Cardiac muscle cell (in vitro differentiated cells and primary cell): ENCODE results near the gene PLEKHG3. TPM values are rescaled to one million over a fixed set of nuclear protein-coding genes. Genes with fewer than 3 reads are reported as not detected.

ENCODE experiments used
- DNase-seq, 2 donors: peaks; one replicate each; pipeline versions ENCODE4 v3.0.0 to v3.0.0-alpha.2; 2010 to 2017; ENCODE audit warnings: low read depth in 1 of 2, low spot score in 1 of 2
- H3K27ac ChIP-seq: fragments of 200-600 bp; sonication (generic); 2 replicates; pipeline ENCODE4 v1.5.1; 2016
- H3K27me3 ChIP-seq: fragments of 200-600 bp; sonication (generic); 2 replicates; pipeline ENCODE4 v1.6.0; 2016; ENCODE audit warnings: control low read depth
- H3K36me3 ChIP-seq: fragments of 200-600 bp; sonication (generic); 2 replicates; pipeline ENCODE4 v1.5.1; 2016; ENCODE audit warnings: control low read depth
- H3K4me1 ChIP-seq: fragments of 200-600 bp; sonication (generic); 2 replicates; pipeline ENCODE4 v1.8.1; 2017; ENCODE audit warnings: low read depth, mild to moderate bottlenecking, mixed run types
- H3K4me3 ChIP-seq: fragments of 200-600 bp; sonication (generic); 2 replicates; pipeline ENCODE4 v1.5.1; 2016; ENCODE audit warnings: mild to moderate bottlenecking
- H3K9me3 ChIP-seq: fragments of 200-600 bp; sonication (generic); 2 replicates; pipeline ENCODE4 v1.5.1; 2017; ENCODE audit warnings: low read depth, mild to moderate bottlenecking, control low read depth
- CTCF ChIP-seq: IDR thresholded peaks from 2 replicates; pipeline ENCODE4 v1.5.1; 2012; ENCODE audit warnings: low read depth, mild to moderate bottlenecking, low read length
- polyA plus RNA-seq: library from polyadenylated mRNA; unstranded; fragments of >200 nt; fragmentation: Nextera tagmentation; extraction: Ambion mirVana; gene quantifications from 2 replicates; pipeline ENCODE4 v1.2.1, GENCODE V29; 2016
- total RNA-seq: library from RNA; depleted of rRNA; stranded (reverse); fragments of >200 nt; gene quantifications from 2 replicates; pipeline ENCODE4 v1.2.3, GENCODE V29; 2016

Gene PLEKHG3
- total and polyA plus RNA-seq, 2 experiments from 2014 or later, result 19.2 to 72.2 TPM

DNA sequence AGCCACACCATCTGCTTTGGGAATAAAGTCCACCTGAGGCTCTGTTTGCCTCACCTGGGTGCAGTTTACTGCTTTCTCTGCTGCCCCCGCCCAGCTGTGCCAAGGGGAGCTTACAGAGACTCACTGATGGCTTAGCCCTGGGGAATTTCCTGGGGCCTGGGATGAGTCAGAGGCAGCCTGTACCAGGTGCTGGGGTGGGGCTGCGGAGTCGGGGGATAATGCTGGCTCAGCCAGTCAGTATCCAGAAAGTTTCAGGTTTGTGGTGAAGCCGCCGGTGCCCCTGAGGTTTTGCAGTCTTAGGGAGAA lies 22.3 kb downstream of the PLEKHG3 start:
- H3K4me1 ChIP-seq, result peaks cover 33% of the 10 kb centered on the region
- TF ChIP-seq CTCF, result no peak
- no peaks in the 10 kb centered on the region for H3K9me3 ChIP-seq
- DNase-seq, result no peak
- no peaks in the 10 kb centered on the region for H3K27me3 ChIP-seq
- no peak overlapping the region for H3K4me3 ChIP-seq
- H3K36me3 ChIP-seq, result peaks cover 11% of the 10 kb centered on the region
- H3K27ac ChIP-seq, result peak overlapping the region; percentile 87

- no peaks in the 10 kb centered on the region for H3K27me3 ChIP-seq
- H3K27ac ChIP-seq, result no peak overlapping the region
Observed at GRCh38 chr14:64727551-64728071, 23.4 kb downstream of the PLEKHG3 start.

DNA sequence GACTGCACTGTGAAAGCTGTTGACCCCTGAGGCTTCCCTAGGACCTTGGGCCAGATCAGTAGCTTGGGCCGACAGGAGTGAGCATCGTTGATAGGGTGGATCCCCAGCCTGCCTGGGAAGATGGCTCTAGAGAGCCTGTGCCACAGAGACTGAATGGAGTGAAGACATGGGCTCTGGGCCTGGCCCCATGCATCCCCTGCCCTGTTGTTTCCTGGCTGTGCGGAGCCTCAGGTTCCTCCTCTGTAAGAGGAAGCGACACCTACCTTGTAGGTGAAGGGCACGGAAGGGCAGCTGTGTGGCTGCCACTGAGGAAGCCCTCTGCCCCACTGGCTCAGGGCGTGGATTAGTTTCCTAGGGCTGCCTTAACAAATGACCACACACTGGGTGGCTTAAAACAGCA lies 23.9 kb downstream of the PLEKHG3 start:
- H3K27me3 ChIP-seq, result no peaks in the 10 kb centered on the region
- no peak overlapping the region for H3K4me3 ChIP-seq
- H3K4me1 ChIP-seq, result peaks cover 30% of the 10 kb centered on the region
- TF ChIP-seq CTCF, result no peak
- H3K27ac ChIP-seq, result no peak overlapping the region
- H3K36me3 ChIP-seq, result peaks cover 24% of the 10 kb centered on the region
- no peak for DNase-seq
- no peaks in the 10 kb centered on the region for H3K9me3 ChIP-seq

More at GRCh38 chr14:64727551-64728071, 23.4 kb downstream of the PLEKHG3 start:
- TF ChIP-seq CTCF, result no peak
- Histone ChIP-seq H3K4me3 (no peak overlapping the region), H3K4me1 (peaks cover 32% of the 10 kb centered on the region), H3K9me3 (no peaks in the 10 kb centered on the region), H3K36me3 (peaks cover 21% of the 10 kb centered on the region)
- no peak for DNase-seq

GRCh38 chr14:64728856-64729255 lies 24.6 kb downstream of the PLEKHG3 start:
- H3K36me3 ChIP-seq, result peaks cover 24% of the 10 kb centered on the region
- no peak overlapping the region for H3K4me3 ChIP-seq
- H3K9me3 ChIP-seq, result no peaks in the 10 kb centered on the region
- no peaks in the 10 kb centered on the region for H3K27me3 ChIP-seq
- H3K4me1 ChIP-seq, result peaks cover 27% of the 10 kb centered on the region
- no peak for DNase-seq
- no peak for TF ChIP-seq CTCF
- H3K27ac ChIP-seq, result no peak overlapping the region

- DNase-seq, result no peak
- TF ChIP-seq CTCF, result no peak
- H3K9me3 ChIP-seq, result no peaks in the 10 kb centered on the region
- H3K4me3 ChIP-seq, result no peak overlapping the region
- H3K27ac ChIP-seq, result no peak overlapping the region
- H3K4me1 ChIP-seq, result peaks cover 20% of the 10 kb centered on the region
- H3K27me3 ChIP-seq, result no peaks in the 10 kb centered on the region
- peaks cover 24% of the 10 kb centered on the region for H3K36me3 ChIP-seq
Observed at GRCh38 chr14:64729386-64730060, 25.3 kb downstream of the PLEKHG3 start.

- Histone ChIP-seq H3K36me3 (peaks cover 24% of the 10 kb centered on the region), H3K27me3 (no peaks in the 10 kb centered on the region), H3K27ac (no peak overlapping the region), H3K4me1 (peaks cover 15% of the 10 kb centered on the region), H3K9me3 (no peaks in the 10 kb centered on the region), H3K4me3 (no peak overlapping the region)
- DNase-seq, result no peak
- TF ChIP-seq CTCF, result no peak
Observed at GRCh38 chr14:64730061-64730440, 25.8 kb downstream of the PLEKHG3 start.
